SW 1271 (cell line): ENCODE data around the gene UCN2.
"Not testable (repeated sequence)": the region's sequence is repeated elsewhere in the genome, so short reads cannot be mapped to it uniquely, and the experiment has no call there.

Source experiments
- DNase-seq, 2 experiments: peaks; one replicate each; lab custom pipeline; 2025; lab: John Stamatoyannopoulos, UW

Gene UCN2

GRCh38 chr3:48536116-48536515 is 27.5 kb downstream of the UCN2 start:
- no peak for DNase-seq

GRCh38 chr3:48535578-48535977 is 28.0 kb downstream of the UCN2 start:
- DNase-seq = no peak

GRCh38 chr3:48532977-48533337 is 30.6 kb downstream of the UCN2 start:
- DNase-seq = no peak

GRCh38 chr3:48532271-48532976 is 31.2 kb downstream of the UCN2 start:
- DNase-seq = no peak

- not testable (repeated sequence) for DNase-seq
These were observed 32.9 kb downstream of the UCN2 start for GRCh38 chr3:48530701-48531100.

- DNase-seq = no peak
These were observed 34.8 kb downstream of the UCN2 start for GRCh38 chr3:48528754-48529153.

GRCh38 chr3:48528048-48528447 is 35.5 kb downstream of the UCN2 start:
- no peak for DNase-seq

- no peak for DNase-seq
These were observed 38.6 kb downstream of the UCN2 start for GRCh38 chr3:48524970-48525369.

GRCh38 chr3:48521635-48522034 is 41.9 kb downstream of the UCN2 start:
- DNase-seq = no peak

GRCh38 chr3:48519277-48519643 is 44.3 kb downstream of the UCN2 start:
- no peak for DNase-seq

- DNase-seq = no peak
These were observed 44.8 kb downstream of the UCN2 start for GRCh38 chr3:48518638-48519276.

GRCh38 chr3:48518069-48518468 is 45.5 kb downstream of the UCN2 start:
- DNase-seq = no peak

- no peak for DNase-seq
These were observed 47.0 kb downstream of the UCN2 start for GRCh38 chr3:48516571-48516970.

- no peak for DNase-seq
These were observed 49.0 kb downstream of the UCN2 start for GRCh38 chr3:48514431-48515227.
